K562 (cell line): ENCODE measurements around the gene ALDH3A2. TPM values are rescaled to one million over a fixed set of nuclear protein-coding genes. Genes with fewer than 3 reads are reported as not detected.

Source experiments
- CBX8 ChIP-seq: fragments of 200-600 bp; sonication (generic); IDR thresholded peaks from 2 replicates; pipeline ENCODE4 v1.6.1; 2012; ENCODE audit warnings: borderline replicate concordance, mixed run types, low read depth, mild to moderate bottlenecking, moderate library complexity, mixed read lengths, low read length, control low read depth, inconsistent platforms; ENCODE audit not compliant: poor library complexity, severe bottlenecking; ENCODE audit errors: extremely low read depth
- DMBX1 ChIP-seq: fragments of 250-450 bp; sonication (Bioruptor Pico); IDR thresholded peaks from 2 replicates; pipeline ENCODE4 v1.8.0; 2022; ENCODE audit warnings: inconsistent platforms, mild to moderate bottlenecking, moderate library complexity, borderline replicate concordance
- NR4A1 ChIP-seq, 2 experiments: fragments of 250-450 bp in 1 of 2; fragments of 450-650 bp in 1 of 2; sonication (Bioruptor Pico) in 1 of 2; IDR thresholded peaks; 2 replicates each; pipeline versions ENCODE4 v1.4.0 to v1.6.1; 2016 to 2020; ENCODE audit warnings: mild to moderate bottlenecking in 2 of 2, missing compliant biosample characterization in 1 of 2, missing genetic modification characterization in 1 of 2, moderate library complexity in 1 of 2
- SMAD4 ChIP-seq: fragments of 250-450 bp; sonication (Bioruptor Pico); conservative IDR thresholded peaks from 2 replicates; pipeline ENCODE4 v1.8.0; 2021; ENCODE audit warnings: inconsistent platforms, mild to moderate bottlenecking, moderate library complexity
- SNRNP70 ChIP-seq: fragments of 200-400 bp; formaldehyde crosslinking; optimal IDR thresholded peaks from 2 replicates; pipeline ENCODE3; 2017; ENCODE audit warnings: low read depth, low read length
- ZNF57 ChIP-seq: fragments of 450-650 bp; formaldehyde crosslinking; IDR thresholded peaks from 2 replicates; pipeline ENCODE4 v1.4.0; 2020; ENCODE audit warnings: mild to moderate bottlenecking, moderate library complexity
- polyA plus RNA-seq, 8 experiments: library from polyadenylated mRNA; depleted of rRNA in 4 of 8; stranded (reverse) in 5 of 8; unstranded in 3 of 8; fragments of >200 nt; fragmentation: Nextera tagmentation in 2 of 8; fragmentation: Illumina TruSeq in 1 of 8; extraction: Ambion mirVana in 2 of 8; extraction: Trizol in 1 of 8; gene quantifications; 2 replicates each; pipeline versions ENCODE4 v1.2.1 to v1.2.3, GENCODE V29; 2011 to 2014; ENCODE audit warnings: inconsistent platforms in 1 of 8, missing spikeins in 1 of 8
- total RNA-seq, 7 experiments: library from RNA; depleted of rRNA in 6 of 7; stranded (reverse); fragments of >200 nt in 6 of 7; fragmentation: Illumina TruSeq in 2 of 7; extraction: Trizol in 2 of 7; gene quantifications; 2 replicates each; pipeline versions ENCODE4 v1.2.1 to v1.2.3, GENCODE V29; 2011 to 2021; ENCODE audit warnings: low replicate concordance in 1 of 7
- TF ChIP-seq, protein P1 (sequence below): fragments of 450-650 bp; IDR thresholded peaks from 2 replicates; pipeline ENCODE4 v1.6.1; 2016; ENCODE audit warnings: mild to moderate bottlenecking, moderate library complexity
- TF ChIP-seq, protein P2 (sequence below): fragments of 200-800 bp; sonication (Bioruptor generic); IDR thresholded peaks from 2 replicates; pipeline ENCODE4 v1.6.1; 2017; ENCODE audit warnings: missing genetic modification characterization, missing compliant biosample characterization

Gene ALDH3A2
- total and polyA plus RNA-seq, 9 of the 15 experiments (the other 6 are each of a cell fraction or from before 2014, with no cell fraction given) = 0.01 to 0.78 (median 0.12) TPM; not detected in 5

DNA sequence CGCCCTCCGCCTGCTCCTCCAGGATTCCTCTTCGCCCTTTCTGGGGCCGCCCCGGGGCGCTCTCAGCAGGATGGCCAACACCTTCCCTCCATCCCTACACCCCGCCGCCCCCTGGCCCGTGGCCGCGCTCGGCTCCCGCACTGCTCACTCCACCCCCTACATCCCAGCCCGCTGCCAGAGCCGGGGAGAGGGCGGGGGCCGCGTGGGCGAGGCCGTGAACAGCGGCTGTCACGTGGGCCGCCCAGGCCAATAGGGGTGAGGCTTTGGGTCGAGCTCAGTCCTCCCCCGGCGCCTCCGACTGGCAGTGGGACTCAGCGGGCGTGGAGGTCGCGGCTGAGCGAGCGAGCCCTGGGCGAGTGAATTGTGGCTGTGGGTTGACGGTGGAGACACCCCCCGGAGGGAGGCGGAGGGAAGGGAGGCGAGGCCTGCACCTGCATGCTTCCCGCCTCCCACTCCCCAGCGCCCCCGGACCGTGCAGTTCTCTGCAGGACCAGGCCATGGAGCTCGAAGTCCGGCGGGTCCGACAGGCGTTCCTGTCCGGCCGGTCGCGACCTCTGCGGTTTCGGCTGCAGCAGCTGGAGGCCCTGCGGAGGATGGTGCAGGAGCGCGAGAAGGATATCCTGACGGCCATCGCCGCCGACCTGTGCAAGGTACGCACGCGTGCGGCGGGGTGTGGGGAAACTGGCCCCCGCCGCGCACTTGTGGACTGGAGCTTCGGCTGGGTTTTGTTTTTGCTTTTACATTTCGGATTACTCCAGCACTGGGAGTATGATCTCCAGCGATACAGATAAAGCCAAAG, at the start of gene ALDH3A2 (continued):
- TF ChIP-seq, protein P1, sequence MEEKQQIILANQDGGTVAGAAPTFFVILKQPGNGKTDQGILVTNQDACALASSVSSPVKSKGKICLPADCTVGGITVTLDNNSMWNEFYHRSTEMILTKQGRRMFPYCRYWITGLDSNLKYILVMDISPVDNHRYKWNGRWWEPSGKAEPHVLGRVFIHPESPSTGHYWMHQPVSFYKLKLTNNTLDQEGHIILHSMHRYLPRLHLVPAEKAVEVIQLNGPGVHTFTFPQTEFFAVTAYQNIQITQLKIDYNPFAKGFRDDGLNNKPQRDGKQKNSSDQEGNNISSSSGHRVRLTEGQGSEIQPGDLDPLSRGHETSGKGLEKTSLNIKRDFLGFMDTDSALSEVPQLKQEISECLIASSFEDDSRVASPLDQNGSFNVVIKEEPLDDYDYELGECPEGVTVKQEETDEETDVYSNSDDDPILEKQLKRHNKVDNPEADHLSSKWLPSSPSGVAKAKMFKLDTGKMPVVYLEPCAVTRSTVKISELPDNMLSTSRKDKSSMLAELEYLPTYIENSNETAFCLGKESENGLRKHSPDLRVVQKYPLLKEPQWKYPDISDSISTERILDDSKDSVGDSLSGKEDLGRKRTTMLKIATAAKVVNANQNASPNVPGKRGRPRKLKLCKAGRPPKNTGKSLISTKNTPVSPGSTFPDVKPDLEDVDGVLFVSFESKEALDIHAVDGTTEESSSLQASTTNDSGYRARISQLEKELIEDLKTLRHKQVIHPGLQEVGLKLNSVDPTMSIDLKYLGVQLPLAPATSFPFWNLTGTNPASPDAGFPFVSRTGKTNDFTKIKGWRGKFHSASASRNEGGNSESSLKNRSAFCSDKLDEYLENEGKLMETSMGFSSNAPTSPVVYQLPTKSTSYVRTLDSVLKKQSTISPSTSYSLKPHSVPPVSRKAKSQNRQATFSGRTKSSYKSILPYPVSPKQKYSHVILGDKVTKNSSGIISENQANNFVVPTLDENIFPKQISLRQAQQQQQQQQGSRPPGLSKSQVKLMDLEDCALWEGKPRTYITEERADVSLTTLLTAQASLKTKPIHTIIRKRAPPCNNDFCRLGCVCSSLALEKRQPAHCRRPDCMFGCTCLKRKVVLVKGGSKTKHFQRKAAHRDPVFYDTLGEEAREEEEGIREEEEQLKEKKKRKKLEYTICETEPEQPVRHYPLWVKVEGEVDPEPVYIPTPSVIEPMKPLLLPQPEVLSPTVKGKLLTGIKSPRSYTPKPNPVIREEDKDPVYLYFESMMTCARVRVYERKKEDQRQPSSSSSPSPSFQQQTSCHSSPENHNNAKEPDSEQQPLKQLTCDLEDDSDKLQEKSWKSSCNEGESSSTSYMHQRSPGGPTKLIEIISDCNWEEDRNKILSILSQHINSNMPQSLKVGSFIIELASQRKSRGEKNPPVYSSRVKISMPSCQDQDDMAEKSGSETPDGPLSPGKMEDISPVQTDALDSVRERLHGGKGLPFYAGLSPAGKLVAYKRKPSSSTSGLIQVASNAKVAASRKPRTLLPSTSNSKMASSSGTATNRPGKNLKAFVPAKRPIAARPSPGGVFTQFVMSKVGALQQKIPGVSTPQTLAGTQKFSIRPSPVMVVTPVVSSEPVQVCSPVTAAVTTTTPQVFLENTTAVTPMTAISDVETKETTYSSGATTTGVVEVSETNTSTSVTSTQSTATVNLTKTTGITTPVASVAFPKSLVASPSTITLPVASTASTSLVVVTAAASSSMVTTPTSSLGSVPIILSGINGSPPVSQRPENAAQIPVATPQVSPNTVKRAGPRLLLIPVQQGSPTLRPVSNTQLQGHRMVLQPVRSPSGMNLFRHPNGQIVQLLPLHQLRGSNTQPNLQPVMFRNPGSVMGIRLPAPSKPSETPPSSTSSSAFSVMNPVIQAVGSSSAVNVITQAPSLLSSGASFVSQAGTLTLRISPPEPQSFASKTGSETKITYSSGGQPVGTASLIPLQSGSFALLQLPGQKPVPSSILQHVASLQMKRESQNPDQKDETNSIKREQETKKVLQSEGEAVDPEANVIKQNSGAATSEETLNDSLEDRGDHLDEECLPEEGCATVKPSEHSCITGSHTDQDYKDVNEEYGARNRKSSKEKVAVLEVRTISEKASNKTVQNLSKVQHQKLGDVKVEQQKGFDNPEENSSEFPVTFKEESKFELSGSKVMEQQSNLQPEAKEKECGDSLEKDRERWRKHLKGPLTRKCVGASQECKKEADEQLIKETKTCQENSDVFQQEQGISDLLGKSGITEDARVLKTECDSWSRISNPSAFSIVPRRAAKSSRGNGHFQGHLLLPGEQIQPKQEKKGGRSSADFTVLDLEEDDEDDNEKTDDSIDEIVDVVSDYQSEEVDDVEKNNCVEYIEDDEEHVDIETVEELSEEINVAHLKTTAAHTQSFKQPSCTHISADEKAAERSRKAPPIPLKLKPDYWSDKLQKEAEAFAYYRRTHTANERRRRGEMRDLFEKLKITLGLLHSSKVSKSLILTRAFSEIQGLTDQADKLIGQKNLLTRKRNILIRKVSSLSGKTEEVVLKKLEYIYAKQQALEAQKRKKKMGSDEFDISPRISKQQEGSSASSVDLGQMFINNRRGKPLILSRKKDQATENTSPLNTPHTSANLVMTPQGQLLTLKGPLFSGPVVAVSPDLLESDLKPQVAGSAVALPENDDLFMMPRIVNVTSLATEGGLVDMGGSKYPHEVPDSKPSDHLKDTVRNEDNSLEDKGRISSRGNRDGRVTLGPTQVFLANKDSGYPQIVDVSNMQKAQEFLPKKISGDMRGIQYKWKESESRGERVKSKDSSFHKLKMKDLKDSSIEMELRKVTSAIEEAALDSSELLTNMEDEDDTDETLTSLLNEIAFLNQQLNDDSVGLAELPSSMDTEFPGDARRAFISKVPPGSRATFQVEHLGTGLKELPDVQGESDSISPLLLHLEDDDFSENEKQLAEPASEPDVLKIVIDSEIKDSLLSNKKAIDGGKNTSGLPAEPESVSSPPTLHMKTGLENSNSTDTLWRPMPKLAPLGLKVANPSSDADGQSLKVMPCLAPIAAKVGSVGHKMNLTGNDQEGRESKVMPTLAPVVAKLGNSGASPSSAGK = peak; percentile 46; the same call in 1 of the 2 replicates
- TF ChIP-seq NR4A1 (CRISPR knock-in tag; IDR thresholded peaks at IDR 0.05) (no peak), NR4A1 (tag; IDR thresholded peaks at IDR 0.05) (no peak), DMBX1 (CRISPR knock-in tag) (no peak), CBX8 (no peak), SMAD4 (CRISPR knock-in tag) (no peak), SNRNP70 (no peak), ZNF57 (no peak)
- TF ChIP-seq, protein P2, sequence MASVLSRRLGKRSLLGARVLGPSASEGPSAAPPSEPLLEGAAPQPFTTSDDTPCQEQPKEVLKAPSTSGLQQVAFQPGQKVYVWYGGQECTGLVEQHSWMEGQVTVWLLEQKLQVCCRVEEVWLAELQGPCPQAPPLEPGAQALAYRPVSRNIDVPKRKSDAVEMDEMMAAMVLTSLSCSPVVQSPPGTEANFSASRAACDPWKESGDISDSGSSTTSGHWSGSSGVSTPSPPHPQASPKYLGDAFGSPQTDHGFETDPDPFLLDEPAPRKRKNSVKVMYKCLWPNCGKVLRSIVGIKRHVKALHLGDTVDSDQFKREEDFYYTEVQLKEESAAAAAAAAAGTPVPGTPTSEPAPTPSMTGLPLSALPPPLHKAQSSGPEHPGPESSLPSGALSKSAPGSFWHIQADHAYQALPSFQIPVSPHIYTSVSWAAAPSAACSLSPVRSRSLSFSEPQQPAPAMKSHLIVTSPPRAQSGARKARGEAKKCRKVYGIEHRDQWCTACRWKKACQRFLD (CRISPR knock-in tag) = no peak
